Lower leg skin (tissue), 4 donors: ENCODE results near the gene FGFBP3. TPM values are rescaled to one million over a fixed set of nuclear protein-coding genes. Genes with fewer than 3 reads are reported as not detected.

Experiments
- DNase-seq, 2 donors: peaks; one replicate each; pipeline ENCODE4 v3.0.0-alpha.2; 2019; ENCODE audit warnings: low spot score in 2 of 2
- H3K4me3 ChIP-seq: fragments of 200-600 bp; sonication (generic); 2 replicates; pipeline ENCODE4 v1.5.1; 2017; ENCODE audit warnings: mild to moderate bottlenecking, low read depth; ENCODE audit not compliant: poor library complexity, severe bottlenecking
- POLR2A ChIP-seq, 2 donors: fragments of 450-650 bp; IDR thresholded peaks; one replicate each; pipeline ENCODE4 v1.6.1; 2016 to 2017; ENCODE audit warnings: antibody characterized with exemption in 2 of 2, mild to moderate bottlenecking in 1 of 2, moderate library complexity in 1 of 2
- WGBS, 2 donors: methylation state at CpG; one replicate each; pipeline ENCODE4 v1.1.5; 2018; 5-methylcytosine and 5-hydroxymethylcytosine counted together
- intact Hi-C: fragments of 100-400 bp; cut with DNase I; formaldehyde crosslinking; loops from one replicate; pipeline ENCODE4 v1.15.0; 2023; ENCODE audit warnings: low total_unique reads
- total RNA-seq, 4 donors: library from RNA; depleted of rRNA; stranded (reverse); fragments of >200 nt; gene quantifications; one replicate each; pipeline ENCODE4 v1.1.0, GENCODE V29; 2016
- TF ChIP-seq, protein P1 (sequence below), 3 donors: fragments of 450-650 bp; IDR thresholded peaks; one replicate each; pipeline ENCODE4 v1.5.1; 2016; ENCODE audit warnings: antibody characterized with exemption in 3 of 3, mild to moderate bottlenecking in 3 of 3, moderate library complexity in 2 of 3

Gene FGFBP3
- total RNA-seq, 4 donors from 2014 or later: 0.69 to 1.6 (median 1.3) TPM

DNA sequence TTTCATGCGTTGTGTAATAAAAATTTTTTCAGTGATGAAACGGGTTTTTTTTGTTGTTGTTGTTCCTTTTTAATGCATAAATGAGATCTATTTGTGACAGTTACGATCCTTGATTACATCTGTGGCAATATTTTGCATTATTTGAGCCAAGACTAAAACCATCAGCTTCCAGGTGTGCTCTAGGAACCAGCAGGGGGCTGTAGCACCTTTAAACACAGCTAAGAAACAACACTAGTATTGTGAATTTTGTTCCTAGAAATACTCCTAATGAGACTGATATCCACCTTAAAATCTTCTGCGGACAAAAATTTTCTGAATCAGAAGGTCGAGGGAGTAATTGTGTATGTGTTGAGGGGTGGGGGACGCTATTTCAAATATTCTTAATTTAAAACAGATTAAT lies 52.6 kb downstream of the FGFBP3 start:
- TF ChIP-seq POLR2A (IDR thresholded peaks at IDR 0.05): no peak
- TF ChIP-seq, protein P1, sequence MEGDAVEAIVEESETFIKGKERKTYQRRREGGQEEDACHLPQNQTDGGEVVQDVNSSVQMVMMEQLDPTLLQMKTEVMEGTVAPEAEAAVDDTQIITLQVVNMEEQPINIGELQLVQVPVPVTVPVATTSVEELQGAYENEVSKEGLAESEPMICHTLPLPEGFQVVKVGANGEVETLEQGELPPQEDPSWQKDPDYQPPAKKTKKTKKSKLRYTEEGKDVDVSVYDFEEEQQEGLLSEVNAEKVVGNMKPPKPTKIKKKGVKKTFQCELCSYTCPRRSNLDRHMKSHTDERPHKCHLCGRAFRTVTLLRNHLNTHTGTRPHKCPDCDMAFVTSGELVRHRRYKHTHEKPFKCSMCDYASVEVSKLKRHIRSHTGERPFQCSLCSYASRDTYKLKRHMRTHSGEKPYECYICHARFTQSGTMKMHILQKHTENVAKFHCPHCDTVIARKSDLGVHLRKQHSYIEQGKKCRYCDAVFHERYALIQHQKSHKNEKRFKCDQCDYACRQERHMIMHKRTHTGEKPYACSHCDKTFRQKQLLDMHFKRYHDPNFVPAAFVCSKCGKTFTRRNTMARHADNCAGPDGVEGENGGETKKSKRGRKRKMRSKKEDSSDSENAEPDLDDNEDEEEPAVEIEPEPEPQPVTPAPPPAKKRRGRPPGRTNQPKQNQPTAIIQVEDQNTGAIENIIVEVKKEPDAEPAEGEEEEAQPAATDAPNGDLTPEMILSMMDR (IDR thresholded peaks at IDR 0.05): no peak
- 66 to 67% methylated on average over 6 of the region's 6 CpGs for WGBS, 2 donors
- intact Hi-C loops: loop anchor here (5.0 kb wide), 1 partner anchor 1199 kb away; no protein-coding TSS in a partner anchor
- DNase-seq: no peak
- no peak overlapping the region for H3K4me3 ChIP-seq

Other genes starting within 250 kb of the FGFBP3 start
- gene TNKS2, start 111.1 kb downstream of the FGFBP3 start, total RNA-seq: 10 to 100 TPM; 40.5 to 70.0 (median 57.4) TPM
- 10 to 100 TPM; 35.5 to 78.3 (median 43.1) TPM for gene BTAF1, start 14.3 kb upstream of the FGFBP3 start, total RNA-seq